ENCODE results near the gene DHX29.

Gene DHX29

GRCh38 chr5:55343609-55344008, 36.1 kb upstream of the DHX29 start:
- DNase-seq (ENCODE audit: extremely low read depth, low read depth): no peak
- TF ChIP-seq, protein P1, sequence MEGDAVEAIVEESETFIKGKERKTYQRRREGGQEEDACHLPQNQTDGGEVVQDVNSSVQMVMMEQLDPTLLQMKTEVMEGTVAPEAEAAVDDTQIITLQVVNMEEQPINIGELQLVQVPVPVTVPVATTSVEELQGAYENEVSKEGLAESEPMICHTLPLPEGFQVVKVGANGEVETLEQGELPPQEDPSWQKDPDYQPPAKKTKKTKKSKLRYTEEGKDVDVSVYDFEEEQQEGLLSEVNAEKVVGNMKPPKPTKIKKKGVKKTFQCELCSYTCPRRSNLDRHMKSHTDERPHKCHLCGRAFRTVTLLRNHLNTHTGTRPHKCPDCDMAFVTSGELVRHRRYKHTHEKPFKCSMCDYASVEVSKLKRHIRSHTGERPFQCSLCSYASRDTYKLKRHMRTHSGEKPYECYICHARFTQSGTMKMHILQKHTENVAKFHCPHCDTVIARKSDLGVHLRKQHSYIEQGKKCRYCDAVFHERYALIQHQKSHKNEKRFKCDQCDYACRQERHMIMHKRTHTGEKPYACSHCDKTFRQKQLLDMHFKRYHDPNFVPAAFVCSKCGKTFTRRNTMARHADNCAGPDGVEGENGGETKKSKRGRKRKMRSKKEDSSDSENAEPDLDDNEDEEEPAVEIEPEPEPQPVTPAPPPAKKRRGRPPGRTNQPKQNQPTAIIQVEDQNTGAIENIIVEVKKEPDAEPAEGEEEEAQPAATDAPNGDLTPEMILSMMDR (IDR thresholded peaks at IDR 0.05; ENCODE audit: low read depth, low read length): no peak

DNA sequence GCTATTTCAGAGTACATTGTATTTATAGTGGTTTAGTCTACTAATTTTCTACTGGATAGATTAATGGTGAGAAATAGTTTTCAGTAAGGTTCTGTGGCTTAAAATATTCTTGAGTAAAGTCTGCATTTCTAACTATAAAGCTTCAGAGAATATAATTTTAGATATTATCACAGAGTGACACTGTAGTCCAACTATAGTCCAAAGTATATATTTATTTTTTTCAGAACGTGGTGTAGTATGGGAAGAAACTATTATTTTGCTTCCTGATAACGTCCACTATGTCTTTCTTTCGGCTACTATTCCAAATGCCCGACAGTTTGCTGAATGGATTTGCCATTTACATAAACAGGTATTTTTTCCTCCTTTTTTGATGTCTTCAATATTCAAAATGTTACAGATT, 35.6 kb upstream of the DHX29 start:
- no peak for DNase-seq (ENCODE audit: extremely low read depth, low read depth)
- TF ChIP-seq, protein P1 (IDR thresholded peaks at IDR 0.05; ENCODE audit: low read depth, low read length): no peak

- no peak for DNase-seq (ENCODE audit: extremely low read depth, low read depth)
- TF ChIP-seq, protein P1 (IDR thresholded peaks at IDR 0.05; ENCODE audit: low read depth, low read length): no peak
Observed at GRCh38 chr5:55338810-55339243, 31.3 kb upstream of the DHX29 start.

DNA sequence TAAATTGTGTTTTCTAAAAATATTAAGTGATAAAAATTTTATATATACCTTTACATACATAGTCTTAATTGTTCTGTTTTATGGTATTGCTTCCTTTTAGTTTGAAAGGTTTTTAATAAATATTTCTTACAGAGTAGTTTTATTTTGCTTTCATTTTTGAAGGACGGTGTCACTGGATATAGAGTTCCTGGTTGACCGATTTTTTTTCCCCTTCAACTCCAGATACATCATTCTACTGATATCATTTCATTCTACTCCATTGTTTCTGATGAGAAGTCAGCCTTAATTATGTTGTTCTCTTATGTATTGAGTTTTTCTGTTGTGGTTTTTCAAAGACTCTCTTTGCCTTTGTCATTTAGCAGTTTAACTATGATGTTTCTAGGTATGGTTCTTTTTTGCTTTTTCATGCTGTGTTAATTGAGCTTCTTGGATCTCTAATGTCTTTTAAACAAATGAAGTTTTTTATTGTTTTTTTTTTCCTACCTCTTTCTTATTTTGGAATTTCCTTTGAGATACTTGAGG, 30.7 kb upstream of the DHX29 start:
- TF ChIP-seq, protein P1 (IDR thresholded peaks at IDR 0.05; ENCODE audit: low read depth, low read length): no peak
- no peak for DNase-seq (ENCODE audit: extremely low read depth, low read depth)

- DNase-seq (ENCODE audit: extremely low read depth, low read depth): no peak
- TF ChIP-seq, protein P1 (IDR thresholded peaks at IDR 0.05; ENCODE audit: low read depth, low read length): no peak
Observed at GRCh38 chr5:55333811-55334210, 26.3 kb upstream of the DHX29 start.

GRCh38 chr5:55333017-55333416, 25.5 kb upstream of the DHX29 start:
- no peak for DNase-seq (ENCODE audit: extremely low read depth, low read depth)
- TF ChIP-seq, protein P1 (IDR thresholded peaks at IDR 0.05; ENCODE audit: low read depth, low read length): no peak

GRCh38 chr5:55331321-55331720, 23.8 kb upstream of the DHX29 start:
- TF ChIP-seq, protein P1 (IDR thresholded peaks at IDR 0.05; ENCODE audit: low read depth, low read length): no peak
- DNase-seq (ENCODE audit: extremely low read depth, low read depth): no peak
